Large intestine (tissue), 3 donors: ENCODE measurements around the gene TJP1. TPM values are rescaled to one million over a fixed set of nuclear protein-coding genes. Genes with fewer than 3 reads are reported as not detected.
"Not testable (repeated sequence)": the region's sequence is repeated elsewhere in the genome, so short reads cannot be mapped to it uniquely, and the experiment has no call there.

Experiments used
- DNase-seq, 2 donors: peaks; one replicate each; pipeline versions ENCODE4 v3.0.0 to v3.0.0-alpha.2; 2013
- H3K27ac ChIP-seq: one replicate; pipeline ENCODE4 v1.5.1; 2013; ENCODE audit warnings: low read length
- H3K27me3 ChIP-seq: 2 replicates; pipeline ENCODE4 v1.6.1; 2013; ENCODE audit warnings: low read length; ENCODE audit not compliant: control insufficient read depth, insufficient read depth
- H3K36me3 ChIP-seq: 2 replicates; pipeline ENCODE4 v1.6.1; 2013; ENCODE audit warnings: low read length; ENCODE audit not compliant: control insufficient read depth, insufficient read depth
- H3K4me1 ChIP-seq: one replicate; pipeline ENCODE4 v1.6.1; 2013; ENCODE audit warnings: low read length; ENCODE audit not compliant: control insufficient read depth, insufficient read depth
- H3K4me3 ChIP-seq: one replicate; pipeline ENCODE4 v1.5.1; 2013; ENCODE audit warnings: low read length
- H3K9me3 ChIP-seq: one replicate; pipeline ENCODE4 v1.6.1; 2013; ENCODE audit warnings: mild to moderate bottlenecking, low read depth, low read length, moderate library complexity; ENCODE audit not compliant: control insufficient read depth
- WGBS: methylation state at CpG from one replicate; pipeline ENCODE4 v1.1.5; 2013; ENCODE audit warnings: low lambda C conversion rate; ENCODE audit not compliant: insufficient coverage; 5-methylcytosine and 5-hydroxymethylcytosine counted together
- polyA plus RNA-seq: library from polyadenylated mRNA; unstranded; fragments of 120-200 nt; gene quantifications from one replicate; pipeline ENCODE4 v1.2.1, GENCODE V29; 2013

Gene TJP1
- polyA plus RNA-seq, 1 donor, result 62.9 TPM

DNA sequence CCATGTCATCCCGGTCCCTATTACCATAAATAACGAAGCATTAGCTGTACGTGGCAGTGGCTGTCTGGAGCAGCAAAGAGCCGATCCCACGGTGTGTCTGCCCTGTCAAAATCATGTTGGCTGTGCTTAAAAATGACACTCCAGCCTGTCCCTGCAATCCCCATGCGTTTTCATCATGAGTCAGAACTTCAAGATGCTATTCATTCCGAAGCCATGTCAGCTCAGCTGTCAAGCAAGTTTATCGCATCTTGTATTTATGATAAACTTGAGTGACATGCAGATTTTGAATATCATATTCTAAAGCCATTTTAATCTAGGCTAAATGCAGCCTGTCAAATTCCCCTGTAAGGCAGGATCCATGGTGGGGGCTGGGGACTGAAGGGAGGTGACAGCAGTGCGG is 152.4 kb downstream of the TJP1 start:
- Histone ChIP-seq H3K36me3 (no peaks in the 10 kb centered on the region), H3K4me1 (peaks cover 29% of the 10 kb centered on the region), H3K27me3 (no peaks in the 10 kb centered on the region), H3K4me3 (no peak overlapping the region), H3K9me3 (no peaks in the 10 kb centered on the region), H3K27ac (no peak overlapping the region)
- no CpG with 5 or more reads among the region's 9 CpGs for WGBS
- DNase-seq, result no peak

DNA sequence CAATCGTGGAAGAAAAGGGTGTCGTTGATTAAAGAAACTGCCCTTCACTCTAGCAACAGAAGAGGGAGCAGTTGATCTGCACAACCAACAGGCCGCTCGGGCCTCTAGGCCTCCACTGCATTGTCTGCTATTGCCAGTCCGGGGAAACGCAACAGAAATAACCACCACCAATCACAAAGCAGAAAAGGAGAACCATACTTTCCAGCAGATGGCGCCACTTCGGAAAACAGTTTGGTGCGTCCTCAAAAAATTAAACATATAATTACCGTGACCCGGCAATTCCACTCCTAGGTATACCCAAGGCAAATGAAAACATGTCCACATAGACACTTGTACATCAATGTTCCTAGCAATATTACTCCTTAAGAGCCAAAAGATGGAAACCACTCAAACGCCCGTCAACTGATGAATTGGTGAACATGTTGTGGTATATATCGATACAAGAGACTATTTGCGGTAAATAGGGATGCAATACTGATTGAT is 154.1 kb downstream of the TJP1 start:
- Histone ChIP-seq H3K4me3 (no peak overlapping the region), H3K27ac (no peak overlapping the region), H3K4me1 (peaks cover 29% of the 10 kb centered on the region), H3K36me3 (no peaks in the 10 kb centered on the region), H3K9me3 (no peaks in the 10 kb centered on the region), H3K27me3 (no peaks in the 10 kb centered on the region)
- DNase-seq, result peak; percentile 73 to 80
- no CpG with 5 or more reads among the region's 15 CpGs for WGBS

DNA sequence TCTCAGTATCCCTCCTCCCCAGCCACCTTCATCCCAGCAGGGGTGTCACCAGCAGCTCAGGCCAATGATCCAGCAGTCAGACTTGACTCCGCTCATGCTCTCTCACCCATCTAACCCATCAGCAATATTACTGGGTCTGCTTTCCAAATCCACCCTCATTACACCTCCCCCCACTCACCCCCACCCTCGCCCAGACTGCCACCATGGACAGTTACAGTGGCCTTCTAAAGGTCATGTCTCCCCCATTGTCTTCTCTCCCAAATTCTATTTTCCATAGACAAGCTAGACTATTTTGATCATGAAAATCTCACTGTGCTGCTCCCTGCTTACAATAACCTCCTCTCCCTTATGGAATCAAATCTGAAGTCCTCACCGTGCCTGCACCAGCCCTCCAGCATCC is 156.0 kb downstream of the TJP1 start:
- no CpG with 5 or more reads among the region's 3 CpGs for WGBS

DNA sequence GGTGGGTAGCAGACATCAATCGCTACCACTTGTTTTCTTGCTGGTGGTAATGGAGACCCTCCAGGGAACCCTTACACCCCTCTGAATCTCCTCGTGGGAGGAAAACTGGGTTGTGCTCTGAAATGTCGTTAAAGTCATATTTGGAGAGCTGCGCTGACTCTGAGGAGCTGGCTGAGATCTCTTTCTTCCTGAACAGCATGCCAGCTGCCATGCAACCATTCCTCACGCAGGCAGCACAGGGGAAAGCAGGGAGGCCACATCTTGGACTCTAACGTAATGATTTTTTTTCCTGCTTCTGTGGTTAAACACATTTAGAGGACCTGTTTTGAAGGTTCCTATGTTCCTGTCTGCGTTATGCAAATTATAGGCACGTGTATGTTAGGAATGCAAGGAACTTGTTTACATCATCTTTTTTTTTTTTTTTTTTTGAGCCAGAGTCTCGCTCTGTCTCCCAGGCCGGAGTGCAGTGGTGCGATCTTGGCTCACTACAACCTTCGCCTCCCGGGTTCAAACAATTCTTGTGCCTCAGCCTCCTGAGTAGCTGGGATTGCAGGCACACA is 156.7 kb downstream of the TJP1 start:
- WGBS, result no CpG with 5 or more reads among the region's 13 CpGs
- H3K27me3 ChIP-seq, result no peaks in the 10 kb centered on the region
- H3K4me3 ChIP-seq, result no peak overlapping the region
- no peak overlapping the region for H3K27ac ChIP-seq
- no peaks in the 10 kb centered on the region for H3K36me3 ChIP-seq
- H3K9me3 ChIP-seq, result no peaks in the 10 kb centered on the region
- peaks cover 6% of the 10 kb centered on the region for H3K4me1 ChIP-seq
- no peak for DNase-seq

More for the DNA sequence above, 156.0 kb downstream of the TJP1 start:
- Histone ChIP-seq H3K36me3 (no peaks in the 10 kb centered on the region), H3K9me3 (no peaks in the 10 kb centered on the region), H3K4me1 (peaks cover 13% of the 10 kb centered on the region), H3K4me3 (no peak overlapping the region), H3K27ac (no peak overlapping the region), H3K27me3 (no peaks in the 10 kb centered on the region)
- DNase-seq, result no peak

DNA sequence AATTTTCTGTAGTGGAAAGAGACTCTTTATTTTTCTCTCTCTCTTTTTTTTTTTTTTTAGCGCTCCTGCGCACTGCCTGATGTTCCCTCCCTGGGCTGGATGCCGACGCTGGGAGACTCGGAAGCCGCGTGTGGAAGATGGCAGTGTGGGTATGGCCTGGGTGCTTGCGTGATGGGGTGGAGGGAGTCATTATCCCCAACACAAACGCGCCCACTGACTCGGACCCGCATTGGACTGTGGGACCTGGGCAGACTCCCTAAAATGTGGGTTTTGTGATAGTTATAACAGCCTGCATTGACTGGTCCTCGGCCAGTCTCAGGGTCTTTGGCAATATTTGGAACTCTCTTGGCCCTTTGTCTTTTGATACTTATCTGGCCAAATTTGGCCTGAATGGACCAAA is 157.9 kb downstream of the TJP1 start:
- DNase-seq, result no peak
- H3K36me3 ChIP-seq, result no peaks in the 10 kb centered on the region
- no peaks in the 10 kb centered on the region for H3K4me1 ChIP-seq
- no peaks in the 10 kb centered on the region for H3K27me3 ChIP-seq
- no peaks in the 10 kb centered on the region for H3K9me3 ChIP-seq
- 100% methylated on average over 2 of the region's 13 CpGs for WGBS
- no peak overlapping the region for H3K4me3 ChIP-seq
- no peak overlapping the region for H3K27ac ChIP-seq

DNA sequence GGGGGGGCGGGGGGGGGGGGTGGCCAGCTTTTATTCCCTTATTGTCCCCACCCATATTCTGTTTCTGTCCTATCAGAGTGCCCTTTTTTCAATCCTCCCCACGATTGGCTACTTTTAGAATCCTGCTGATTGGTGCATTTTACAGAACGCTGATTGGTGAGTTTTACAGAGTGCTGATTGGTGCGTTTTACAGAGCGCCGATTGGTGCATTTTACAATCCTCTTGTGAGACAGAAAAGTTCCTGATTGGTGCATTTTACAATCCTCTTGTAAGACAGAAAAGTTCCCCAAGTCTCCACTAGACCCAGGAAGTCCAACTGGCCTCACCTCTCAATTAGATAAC is 164.8 kb downstream of the TJP1 start:
- not testable (repeated sequence) for H3K36me3 ChIP-seq, H3K9me3 ChIP-seq, H3K4me1 ChIP-seq, H3K4me3 ChIP-seq, H3K27me3 ChIP-seq, H3K27ac ChIP-seq, DNase-seq
- no CpG with 5 or more reads among the region's 6 CpGs for WGBS

DNA sequence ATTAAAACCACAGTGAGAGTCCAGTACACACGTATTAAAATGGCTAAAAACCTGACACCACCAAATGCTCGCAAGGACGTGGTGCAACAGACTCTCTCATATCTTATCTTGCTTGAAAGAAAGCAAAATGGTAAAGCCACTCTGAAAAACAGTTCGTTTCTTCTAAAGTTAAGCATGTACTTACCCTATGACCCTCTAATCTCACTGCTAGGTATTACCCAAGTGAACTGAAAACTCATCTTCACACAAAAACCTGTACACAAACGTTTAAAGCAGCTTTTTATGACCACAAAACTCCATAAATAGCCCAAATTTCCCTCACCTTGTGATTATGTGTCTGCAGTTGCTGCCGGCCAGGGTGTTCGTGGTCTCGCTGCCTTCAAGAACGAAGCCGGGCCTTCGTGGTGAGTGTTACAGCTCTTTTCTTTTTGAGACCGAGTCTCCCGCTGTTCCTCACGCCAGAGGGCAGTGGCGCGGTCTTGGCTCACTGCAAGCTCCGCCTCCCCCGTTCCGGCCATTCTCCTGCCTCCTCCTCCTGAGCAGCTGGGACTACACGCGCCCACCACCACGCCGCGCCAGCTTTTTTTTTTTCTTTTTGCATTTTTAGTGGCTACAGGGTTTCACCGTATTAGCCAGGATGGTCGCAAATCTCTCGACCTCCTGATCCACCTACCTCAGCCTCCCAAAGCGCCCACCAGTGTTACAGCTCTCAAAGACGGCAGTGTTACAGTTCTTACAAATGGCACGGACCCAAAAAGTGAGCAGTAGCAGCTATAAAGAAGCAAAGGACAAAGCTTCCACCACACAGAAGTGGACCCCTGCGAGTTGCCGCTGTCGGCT is 165.4 kb downstream of the TJP1 start:
- Histone ChIP-seq H3K27ac (no peak overlapping the region), H3K9me3 (peaks cover 1% of the 10 kb centered on the region), H3K27me3 (no peaks in the 10 kb centered on the region), H3K4me3 (no peak overlapping the region), H3K36me3 (no peaks in the 10 kb centered on the region), H3K4me1 (no peaks in the 10 kb centered on the region)
- WGBS, result 87% methylated on average over 6 of the region's 33 CpGs
- no peak for DNase-seq

DNA sequence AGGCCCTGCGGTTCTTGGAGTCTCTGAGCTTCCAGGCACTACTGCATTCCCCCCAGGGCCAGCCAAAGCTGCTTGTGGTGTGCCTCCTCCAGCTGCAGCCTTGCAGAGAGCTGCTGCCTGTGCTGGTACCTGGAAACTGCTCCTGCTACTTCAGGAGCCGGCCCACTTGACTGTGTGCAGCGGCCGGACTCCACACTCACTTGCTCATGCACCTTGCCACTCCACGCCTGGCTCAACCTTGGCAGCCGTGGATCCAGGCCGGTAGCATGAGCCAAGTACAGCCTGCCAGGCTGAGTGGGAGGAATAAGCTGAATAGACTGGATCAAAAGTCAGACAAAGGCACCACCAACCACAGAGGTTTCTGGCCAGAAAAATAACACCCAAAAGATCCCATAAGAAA is 169.7 kb downstream of the TJP1 start:
- no peak for DNase-seq
- WGBS, result no CpG with 5 or more reads among the region's 7 CpGs
- no peaks in the 10 kb centered on the region for H3K36me3 ChIP-seq
- no peak overlapping the region for H3K27ac ChIP-seq
- no peaks in the 10 kb centered on the region for H3K4me1 ChIP-seq
- H3K9me3 ChIP-seq, result peaks cover 7% of the 10 kb centered on the region
- no peaks in the 10 kb centered on the region for H3K27me3 ChIP-seq
- no peak overlapping the region for H3K4me3 ChIP-seq

DNA sequence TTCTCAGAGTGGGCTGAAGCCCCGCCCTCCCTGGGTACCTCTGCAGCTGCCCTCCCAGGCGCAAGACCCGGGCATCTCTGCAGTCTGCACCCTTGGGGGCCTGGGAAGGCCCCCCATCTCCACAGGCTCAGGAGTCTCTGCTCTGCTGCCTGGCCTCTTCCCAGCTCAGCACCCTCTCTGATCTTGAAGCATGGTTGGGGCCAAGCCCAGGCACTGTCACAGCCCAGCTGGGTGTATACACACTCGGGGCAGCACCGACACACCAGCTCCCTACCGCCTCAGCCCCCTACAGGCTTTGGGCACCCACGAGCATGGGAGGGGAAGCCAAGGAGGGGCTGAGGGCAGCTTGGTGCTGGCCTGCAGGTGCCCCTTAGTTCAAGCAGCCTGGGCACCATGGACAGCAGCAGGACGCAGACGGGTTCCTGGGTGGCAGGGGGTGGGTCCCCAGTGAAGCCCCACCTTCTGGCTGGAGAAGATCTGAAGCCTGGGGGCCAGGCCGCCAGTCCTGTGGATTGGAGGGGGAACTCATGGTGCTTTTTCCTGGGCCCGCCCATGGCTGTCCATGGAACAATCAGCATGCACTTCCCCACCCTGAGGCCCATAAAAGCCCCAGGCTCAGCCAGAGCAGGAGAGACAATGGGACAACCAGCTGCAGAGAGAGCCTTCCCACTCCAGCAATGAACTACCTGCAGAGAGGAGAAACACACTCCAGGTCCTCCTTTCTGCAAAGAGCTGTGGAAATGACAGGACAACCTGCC is 170.6 kb downstream of the TJP1 start:
- H3K27ac ChIP-seq, result no peak overlapping the region
- H3K4me1 ChIP-seq, result no peaks in the 10 kb centered on the region
- peaks cover 7% of the 10 kb centered on the region for H3K9me3 ChIP-seq
- WGBS, result no CpG with 5 or more reads among the region's 11 CpGs
- H3K4me3 ChIP-seq, result no peak overlapping the region
- no peaks in the 10 kb centered on the region for H3K36me3 ChIP-seq
- no peaks in the 10 kb centered on the region for H3K27me3 ChIP-seq
- DNase-seq, result no peak
